ENCODE results near the gene TNNT3. TPM values are rescaled to one million over a fixed set of nuclear protein-coding genes. Genes with fewer than 3 reads are reported as not detected.

Gene TNNT3
- total and polyA plus RNA-seq, 9 donors = 2,869 to 9,783 (median 6,353) TPM

GRCh38 chr11:1928891-1929541 lies 9.5 kb downstream of the TNNT3 start:
- H3K27me3 ChIP-seq (ENCODE audit: control insufficient read depth, insufficient read depth, low read length) = no peaks in the 10 kb centered on the region
- H3K9me3 ChIP-seq (replicated peaks; ENCODE audit: control insufficient read depth, low read depth, low read length) = no peaks in the 10 kb centered on the region
- H3K36me3 ChIP-seq (ENCODE audit: control insufficient read depth, insufficient read depth, low read length) = peaks cover 74% of the 10 kb centered on the region
- WGBS (ENCODE audit: insufficient coverage) = 87% methylated on average over 28 of the region's 35 CpGs
- H3K27ac ChIP-seq (ENCODE audit: low read length) = peak overlapping the region; percentile 99
- H3K4me3 ChIP-seq (ENCODE audit: low read length) = no peak overlapping the region
- DNase-seq = no peak
- peaks cover 91% of the 10 kb centered on the region for H3K4me1 ChIP-seq (ENCODE audit: control insufficient read depth, insufficient read depth, low read length)

GRCh38 chr11:1929621-1930461 lies 10.3 kb downstream of the TNNT3 start:
- no peak for DNase-seq
- Histone ChIP-seq H3K4me3 (ENCODE audit: low read length) (no peak overlapping the region), H3K27ac (ENCODE audit: low read length) (peak overlapping the region; percentile 99), H3K27me3 (ENCODE audit: control insufficient read depth, insufficient read depth, low read length) (no peaks in the 10 kb centered on the region), H3K9me3 (replicated peaks; ENCODE audit: control insufficient read depth, low read depth, low read length) (no peaks in the 10 kb centered on the region), H3K4me1 (ENCODE audit: control insufficient read depth, insufficient read depth, low read length) (peaks cover 89% of the 10 kb centered on the region), H3K36me3 (ENCODE audit: control insufficient read depth, insufficient read depth, low read length) (peaks cover 75% of the 10 kb centered on the region)
- WGBS (ENCODE audit: insufficient coverage) = 75% methylated on average over 11 of the region's 25 CpGs

- peaks cover 80% of the 10 kb centered on the region for H3K36me3 ChIP-seq (ENCODE audit: control insufficient read depth, insufficient read depth, low read length)
- peaks cover 89% of the 10 kb centered on the region for H3K4me1 ChIP-seq (ENCODE audit: control insufficient read depth, insufficient read depth, low read length)
- peak overlapping the region; percentile 99 for H3K27ac ChIP-seq (ENCODE audit: low read length)
- H3K27me3 ChIP-seq (ENCODE audit: control insufficient read depth, insufficient read depth, low read length) = no peaks in the 10 kb centered on the region
- no peaks in the 10 kb centered on the region for H3K9me3 ChIP-seq (replicated peaks; ENCODE audit: control insufficient read depth, low read depth, low read length)
- DNase-seq = peak; percentile 68
- H3K4me3 ChIP-seq (ENCODE audit: low read length) = no peak overlapping the region
- WGBS (ENCODE audit: insufficient coverage) = no CpG with 5 or more reads among the region's 9 CpGs
These were observed 10.9 kb downstream of the TNNT3 start for GRCh38 chr11:1930462-1930830.

- peaks cover 80% of the 10 kb centered on the region for H3K36me3 ChIP-seq (ENCODE audit: control insufficient read depth, insufficient read depth, low read length)
- peak overlapping the region; percentile 99 for H3K27ac ChIP-seq (ENCODE audit: low read length)
- peak; percentile 94 for DNase-seq
- no peak overlapping the region for H3K4me3 ChIP-seq (ENCODE audit: low read length)
- H3K9me3 ChIP-seq (replicated peaks; ENCODE audit: control insufficient read depth, low read depth, low read length) = no peaks in the 10 kb centered on the region
- WGBS (ENCODE audit: insufficient coverage) = 2% methylated on average over 6 of the region's 18 CpGs
- H3K27me3 ChIP-seq (ENCODE audit: control insufficient read depth, insufficient read depth, low read length) = no peaks in the 10 kb centered on the region
- peaks cover 86% of the 10 kb centered on the region for H3K4me1 ChIP-seq (ENCODE audit: control insufficient read depth, insufficient read depth, low read length)
These were observed 12.0 kb downstream of the TNNT3 start for GRCh38 chr11:1931341-1932104.

- WGBS (ENCODE audit: insufficient coverage) = 54% methylated on average over 6 of the region's 11 CpGs
- no peak overlapping the region for H3K4me3 ChIP-seq (ENCODE audit: low read length)
- no peak for DNase-seq
- peaks cover 82% of the 10 kb centered on the region for H3K36me3 ChIP-seq (ENCODE audit: control insufficient read depth, insufficient read depth, low read length)
- peaks cover 82% of the 10 kb centered on the region for H3K4me1 ChIP-seq (ENCODE audit: control insufficient read depth, insufficient read depth, low read length)
- H3K27ac ChIP-seq (ENCODE audit: low read length) = peak overlapping the region; percentile 99
- no peaks in the 10 kb centered on the region for H3K27me3 ChIP-seq (ENCODE audit: control insufficient read depth, insufficient read depth, low read length)
- H3K9me3 ChIP-seq (replicated peaks; ENCODE audit: control insufficient read depth, low read depth, low read length) = no peaks in the 10 kb centered on the region
These were observed 12.6 kb downstream of the TNNT3 start for GRCh38 chr11:1932105-1932480.

- peak overlapping the region; percentile 99 for H3K27ac ChIP-seq (ENCODE audit: low read length)
These were observed 13.2 kb downstream of the TNNT3 start for GRCh38 chr11:1932681-1933080.

GRCh38 chr11:1933416-1934334 lies 14.2 kb downstream of the TNNT3 start:
- Histone ChIP-seq H3K27ac (ENCODE audit: low read length) (peak overlapping the region; percentile 35), H3K4me1 (ENCODE audit: control insufficient read depth, insufficient read depth, low read length) (peaks cover 82% of the 10 kb centered on the region), H3K27me3 (ENCODE audit: control insufficient read depth, insufficient read depth, low read length) (no peaks in the 10 kb centered on the region), H3K36me3 (ENCODE audit: control insufficient read depth, insufficient read depth, low read length) (peaks cover 80% of the 10 kb centered on the region), H3K9me3 (replicated peaks; ENCODE audit: control insufficient read depth, low read depth, low read length) (no peaks in the 10 kb centered on the region), H3K4me3 (ENCODE audit: low read length) (no peak overlapping the region)
- DNase-seq = no peak
- WGBS (ENCODE audit: insufficient coverage) = 76% methylated on average over 16 of the region's 18 CpGs

More at GRCh38 chr11:1932681-1933080, 13.2 kb downstream of the TNNT3 start:
- no peaks in the 10 kb centered on the region for H3K27me3 ChIP-seq (ENCODE audit: control insufficient read depth, insufficient read depth, low read length)
- 100% methylated on average over 3 of the region's 4 CpGs for WGBS (ENCODE audit: insufficient coverage)
- peaks cover 82% of the 10 kb centered on the region for H3K36me3 ChIP-seq (ENCODE audit: control insufficient read depth, insufficient read depth, low read length)
- H3K4me3 ChIP-seq (ENCODE audit: low read length) = no peak overlapping the region
- H3K9me3 ChIP-seq (replicated peaks; ENCODE audit: control insufficient read depth, low read depth, low read length) = no peaks in the 10 kb centered on the region
- DNase-seq = no peak
- H3K4me1 ChIP-seq (ENCODE audit: control insufficient read depth, insufficient read depth, low read length) = peaks cover 82% of the 10 kb centered on the region

- H3K4me1 ChIP-seq (ENCODE audit: control insufficient read depth, insufficient read depth, low read length) = peaks cover 78% of the 10 kb centered on the region
- H3K36me3 ChIP-seq (ENCODE audit: control insufficient read depth, insufficient read depth, low read length) = peaks cover 73% of the 10 kb centered on the region
- DNase-seq = no peak
- H3K27ac ChIP-seq (ENCODE audit: low read length) = peak overlapping the region; percentile 47
- H3K9me3 ChIP-seq (replicated peaks; ENCODE audit: control insufficient read depth, low read depth, low read length) = no peaks in the 10 kb centered on the region
- WGBS (ENCODE audit: insufficient coverage) = 74% methylated on average over 21 of the region's 24 CpGs
- no peaks in the 10 kb centered on the region for H3K27me3 ChIP-seq (ENCODE audit: control insufficient read depth, insufficient read depth, low read length)
- H3K4me3 ChIP-seq (ENCODE audit: low read length) = no peak overlapping the region
These were observed 15.0 kb downstream of the TNNT3 start for GRCh38 chr11:1934335-1935155.
